ENCODE data around the gene ZNF214. TPM values are rescaled to one million over a fixed set of nuclear protein-coding genes. Genes with fewer than 3 reads are reported as not detected.

Gene ZNF214
- 1.5 TPM for polyA plus RNA-seq (ENCODE audit: insufficient read length)

DNA sequence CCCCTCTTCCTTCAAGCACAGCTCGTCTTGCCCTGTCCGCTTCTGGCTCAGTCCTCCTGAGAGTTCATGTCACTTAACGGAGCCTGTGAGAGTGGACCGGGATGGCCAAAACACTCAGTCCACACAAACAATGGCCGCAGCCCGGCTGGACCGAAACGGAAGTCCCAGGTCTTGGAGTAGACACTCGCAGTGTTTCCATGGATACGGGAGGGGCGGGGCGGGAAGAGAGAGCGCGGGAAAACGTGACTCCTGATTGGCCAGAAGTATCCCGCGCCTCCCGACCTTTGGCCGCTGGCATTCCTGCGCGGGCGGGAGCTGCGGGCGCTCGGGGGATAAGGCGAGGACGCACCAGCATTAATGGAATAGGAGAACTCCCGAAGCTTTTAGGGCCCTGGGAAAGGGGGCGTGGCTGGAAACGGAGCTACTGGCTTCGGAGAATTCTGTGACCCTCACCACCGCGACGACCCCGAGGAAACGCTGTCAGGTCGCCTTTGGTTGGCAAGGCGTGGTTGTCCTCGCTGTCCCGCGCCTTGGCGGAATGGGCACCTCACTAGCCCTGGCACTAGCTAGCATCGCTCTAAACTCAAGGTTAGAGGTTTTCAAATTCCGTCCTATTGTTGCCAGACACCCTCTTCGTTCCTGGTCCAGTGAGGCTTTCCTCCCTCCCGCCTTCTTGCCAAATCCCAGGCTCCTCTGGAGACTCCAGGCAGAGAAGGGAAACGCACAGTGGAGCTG lies at the start of gene ZNF214, which contains the start of gene NLRP14:
Gene ZNF214 (minus strand): TSS at position 164 of the 735 bp plus-strand sequence. CDS start 17,511 bp downstream, outside the sequence.
Gene NLRP14 (plus strand): TSS at position 297 of the 735 bp plus-strand sequence. CDS start 18,108 bp downstream, outside the sequence.
- DNase-seq: peak; percentile 93

DNA sequence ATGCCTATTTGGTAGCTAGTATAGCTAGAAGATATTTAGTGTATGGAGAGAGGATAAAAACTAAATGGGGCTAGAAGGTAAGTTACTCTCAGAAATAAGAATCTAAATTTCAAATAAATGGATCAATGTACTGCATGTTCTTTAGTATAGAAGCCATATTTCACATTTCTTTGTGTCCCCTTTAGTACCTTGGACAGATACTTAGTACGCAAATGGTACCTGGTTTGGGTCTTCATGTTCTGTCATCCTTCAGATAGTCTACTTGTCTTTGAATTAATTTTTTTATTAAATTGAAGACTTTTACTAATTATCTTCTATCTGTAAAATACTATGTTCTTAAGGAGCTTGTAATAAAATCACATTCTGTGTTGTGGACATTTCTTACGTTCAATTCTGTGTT lies 42.4 kb upstream of the ZNF214 start:
- DNase-seq: no peak

DNA sequence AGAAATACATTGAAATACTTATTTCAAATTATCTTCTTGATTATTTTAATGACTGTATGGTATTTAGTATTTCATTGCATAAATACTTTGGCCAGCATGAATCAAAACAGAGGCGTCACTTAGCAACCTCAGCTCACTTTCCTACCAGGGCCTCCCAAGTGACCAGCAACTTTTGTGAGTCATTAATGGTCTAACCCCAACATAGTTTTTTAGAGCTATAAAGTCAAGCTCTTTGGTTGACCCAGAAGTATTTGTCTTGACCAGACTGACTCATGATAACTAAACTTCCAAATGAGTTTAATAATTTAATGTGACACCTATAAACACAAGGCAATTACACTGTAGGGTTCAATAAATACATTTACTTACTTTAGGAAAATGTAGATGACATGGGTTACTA lies 40.7 kb upstream of the ZNF214 start:
- DNase-seq: no peak

DNA sequence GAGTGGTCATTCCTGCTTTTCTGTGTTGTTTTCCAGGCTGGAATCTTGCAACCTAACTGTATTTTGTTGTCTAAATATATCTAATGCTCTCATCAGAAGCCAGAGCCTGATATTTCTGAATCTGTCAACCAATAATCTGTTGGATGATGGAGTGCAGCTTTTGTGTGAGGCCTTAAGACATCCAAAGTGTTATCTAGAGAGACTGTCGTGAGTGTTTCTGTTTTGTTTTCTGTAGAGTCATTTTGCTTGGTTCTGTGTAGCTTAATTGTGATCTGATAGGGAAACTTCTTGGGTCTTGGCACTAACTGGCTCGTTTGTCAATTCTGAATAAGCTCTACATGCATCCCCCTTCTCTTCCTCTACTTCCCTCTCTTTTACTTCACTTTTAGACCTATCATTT lies 37.5 kb upstream of the ZNF214 start:
- DNase-seq: no peak

DNA sequence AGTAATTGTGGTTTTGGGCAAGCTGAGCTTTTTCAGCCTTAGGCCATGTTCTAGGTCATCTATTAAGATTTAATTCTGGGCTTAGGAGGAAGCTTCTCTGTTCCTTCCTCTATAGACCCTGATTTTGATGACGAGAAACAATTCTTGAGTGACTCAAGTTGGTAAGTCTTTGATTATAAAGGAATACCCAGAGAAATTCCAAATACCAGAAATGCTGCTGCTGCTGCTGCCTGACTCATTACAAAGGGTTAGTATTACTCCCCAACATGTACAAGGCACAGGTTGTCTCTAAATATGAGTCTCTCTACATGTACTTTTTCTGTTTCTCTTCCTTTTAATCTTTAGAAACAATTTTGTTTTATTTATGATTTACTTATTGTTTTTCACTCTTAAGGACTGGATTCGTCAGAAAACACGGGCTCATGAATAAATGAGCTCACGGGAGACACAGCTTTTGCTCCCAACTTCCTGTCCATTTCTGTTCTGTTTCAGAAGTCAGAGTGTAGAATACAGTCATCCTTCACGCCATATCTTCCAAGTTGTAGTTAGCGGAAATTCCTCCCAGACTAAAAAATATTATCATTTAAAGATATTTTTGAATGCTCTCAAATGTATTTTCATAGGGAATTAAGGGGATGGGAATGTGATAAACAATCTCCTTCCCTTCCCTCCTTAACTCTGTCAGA lies 36.8 kb upstream of the ZNF214 start:
- DNase-seq: no peak

DNA sequence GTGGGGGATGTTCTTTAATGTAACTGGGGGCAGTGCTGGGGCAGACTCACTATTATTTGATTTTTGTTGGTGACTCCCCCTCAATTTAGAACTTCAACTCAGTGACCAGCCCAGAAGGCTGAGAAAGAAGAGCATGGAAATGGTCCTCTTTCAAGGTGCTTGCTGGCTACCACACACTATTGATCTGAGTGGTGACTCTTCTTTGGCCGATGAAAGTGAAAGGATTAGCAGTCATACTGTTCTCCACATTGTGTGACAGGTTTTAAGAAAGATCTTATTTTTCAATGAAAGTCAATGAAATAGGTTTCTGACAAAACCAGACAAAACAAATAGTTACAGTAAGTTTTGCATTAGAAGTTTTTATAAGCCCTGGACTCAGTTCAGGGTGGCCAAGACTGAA lies 30.0 kb upstream of the ZNF214 start:
- no peak for DNase-seq

DNA sequence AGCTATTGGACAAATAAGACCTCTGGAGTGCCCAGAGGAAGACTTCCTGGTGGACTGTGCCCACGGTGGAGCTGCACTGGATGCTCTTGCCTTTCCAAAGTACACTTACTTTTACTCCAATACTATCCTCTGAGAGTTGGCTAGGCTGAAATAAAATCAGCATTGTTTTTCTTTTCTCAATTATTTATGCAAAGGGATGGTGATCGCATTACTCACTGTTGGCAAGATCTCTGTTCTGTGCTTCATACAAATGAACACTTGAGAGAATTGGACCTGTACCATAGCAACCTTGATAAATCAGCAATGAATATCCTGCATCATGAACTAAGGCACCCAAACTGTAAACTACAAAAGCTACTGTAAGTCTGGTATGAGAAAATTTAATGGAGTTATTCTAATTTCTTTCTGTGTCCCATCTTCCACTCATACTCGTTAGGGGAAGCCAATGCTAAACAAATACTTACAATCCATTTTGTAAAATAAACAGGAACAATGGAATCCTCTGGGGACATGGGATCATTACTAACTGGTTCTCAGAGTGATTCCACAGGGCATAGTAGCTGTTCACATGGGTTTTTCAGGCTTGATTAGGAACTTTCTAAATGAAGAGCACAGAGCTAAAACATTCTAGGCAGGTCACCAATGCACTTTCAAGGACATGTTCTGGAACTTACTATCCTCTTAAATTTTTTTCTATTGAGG lies 26.5 kb upstream of the ZNF214 start:
- no peak for DNase-seq

DNA sequence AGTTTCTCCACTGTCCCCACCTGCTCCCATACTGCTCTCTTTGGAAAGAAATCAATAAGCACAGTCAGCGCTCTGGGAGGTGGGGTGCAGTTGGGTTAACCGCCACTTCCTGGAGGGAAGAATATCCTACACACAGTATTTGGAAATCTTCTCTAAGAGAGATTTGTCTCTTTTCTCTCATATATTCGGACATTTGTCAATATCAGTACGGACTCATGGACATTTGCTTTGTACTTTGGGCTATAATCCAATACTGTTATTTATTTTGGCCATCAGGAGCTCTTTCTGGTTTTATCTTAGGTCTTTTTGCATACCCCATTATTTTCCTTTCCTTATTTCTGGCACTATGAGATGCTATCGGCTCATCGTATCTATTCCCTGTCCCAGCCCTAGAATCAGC lies 13.9 kb upstream of the ZNF214 start:
- no peak for DNase-seq

DNA sequence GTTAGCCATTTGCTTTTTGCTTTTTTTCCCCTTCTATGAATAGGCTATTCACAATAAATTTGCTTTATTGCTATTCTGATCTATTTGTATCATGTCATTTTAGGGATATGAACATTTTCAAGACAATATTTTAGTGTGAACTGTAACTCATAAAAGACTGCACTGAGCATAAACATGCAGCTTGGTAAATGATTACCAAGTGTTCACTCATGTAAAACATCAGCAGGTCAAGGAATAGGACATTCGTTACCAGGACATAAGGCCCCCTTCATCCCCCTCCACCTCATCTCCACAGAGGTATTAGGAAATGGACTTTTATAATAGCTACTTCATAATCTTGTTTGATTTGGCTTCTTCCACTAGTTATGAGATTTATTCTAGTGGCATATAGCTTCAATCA lies 12.5 kb upstream of the ZNF214 start:
- no peak for DNase-seq

DNA sequence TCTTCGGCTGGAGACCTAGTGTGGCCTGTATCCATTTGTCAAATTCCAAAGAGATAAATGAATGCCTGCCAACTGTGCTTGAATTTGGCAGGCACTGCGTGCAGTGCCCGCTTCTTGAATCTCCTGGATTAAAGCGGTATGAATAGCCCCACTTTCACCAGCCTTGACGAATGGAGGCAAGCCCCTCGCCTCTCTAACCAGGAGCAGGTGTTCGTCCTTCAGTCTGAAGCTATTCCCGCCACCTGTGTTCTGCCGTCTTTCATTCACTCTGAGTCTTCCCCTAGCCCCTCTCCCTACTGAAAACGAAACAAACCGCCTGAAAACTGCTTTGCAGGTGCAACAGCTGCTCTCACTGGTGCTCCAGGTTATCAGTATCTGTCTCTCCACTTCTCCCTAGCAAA lies 11.3 kb upstream of the ZNF214 start:
- DNase-seq: no peak

DNA sequence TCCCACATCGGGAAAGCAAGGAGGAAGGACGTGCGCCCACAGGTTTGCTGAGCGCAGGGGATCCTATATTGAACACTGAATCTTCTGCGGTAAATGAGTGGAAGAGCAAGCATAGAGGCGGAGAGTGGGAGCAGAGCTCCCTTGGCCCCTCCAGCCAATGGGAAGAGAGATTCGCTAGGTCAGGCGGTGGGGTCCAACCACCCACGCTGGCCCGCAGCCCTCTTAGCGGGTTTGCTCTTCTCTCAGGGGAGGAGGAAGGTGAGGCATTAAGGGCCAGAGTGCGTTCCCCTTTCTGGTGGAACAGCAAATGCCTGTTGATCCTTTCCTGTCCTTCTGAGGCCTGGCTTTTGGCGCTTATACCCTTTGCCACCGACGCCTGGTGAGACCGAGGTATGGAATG lies 10.7 kb upstream of the ZNF214 start:
- no peak for DNase-seq

DNA sequence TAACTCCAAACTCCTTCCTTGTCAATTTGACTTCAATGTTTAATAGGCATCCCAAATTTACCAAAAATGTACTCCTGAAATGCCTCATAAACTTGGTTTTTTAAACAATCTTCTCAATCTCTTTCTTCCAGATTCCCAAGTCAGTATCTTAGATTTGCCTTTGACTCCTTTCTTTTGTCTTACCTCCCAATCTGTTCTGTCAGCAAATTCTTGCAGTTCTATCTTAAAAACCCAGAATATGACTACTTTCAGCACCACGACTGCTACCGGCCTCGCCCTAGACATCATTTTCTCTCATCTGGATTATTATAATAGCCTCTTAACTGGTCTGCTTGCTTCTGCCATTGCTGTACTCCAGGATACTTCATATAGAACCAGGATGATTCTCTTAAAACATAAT lies 8.0 kb upstream of the ZNF214 start:
- no peak for DNase-seq

DNA sequence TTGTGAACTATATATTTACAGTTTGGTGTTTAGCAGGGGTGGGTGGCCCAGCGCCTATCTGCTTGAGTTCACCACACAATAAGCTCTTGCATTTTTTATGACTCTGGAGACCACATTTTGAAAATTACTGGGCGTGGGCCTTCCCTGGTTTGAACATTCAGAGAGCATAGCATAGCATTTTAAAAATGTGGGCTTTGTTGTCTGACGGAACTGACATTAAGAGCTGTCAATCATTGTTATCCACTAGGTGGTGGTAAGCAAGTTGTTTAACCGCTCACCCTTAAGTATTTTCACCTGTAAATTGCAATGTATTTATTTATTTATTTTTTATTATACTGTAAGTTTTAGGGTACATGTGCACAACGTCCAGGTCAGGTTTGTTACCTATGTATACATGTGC lies 1.2 kb upstream of the ZNF214 start:
- DNase-seq: no peak

DNA sequence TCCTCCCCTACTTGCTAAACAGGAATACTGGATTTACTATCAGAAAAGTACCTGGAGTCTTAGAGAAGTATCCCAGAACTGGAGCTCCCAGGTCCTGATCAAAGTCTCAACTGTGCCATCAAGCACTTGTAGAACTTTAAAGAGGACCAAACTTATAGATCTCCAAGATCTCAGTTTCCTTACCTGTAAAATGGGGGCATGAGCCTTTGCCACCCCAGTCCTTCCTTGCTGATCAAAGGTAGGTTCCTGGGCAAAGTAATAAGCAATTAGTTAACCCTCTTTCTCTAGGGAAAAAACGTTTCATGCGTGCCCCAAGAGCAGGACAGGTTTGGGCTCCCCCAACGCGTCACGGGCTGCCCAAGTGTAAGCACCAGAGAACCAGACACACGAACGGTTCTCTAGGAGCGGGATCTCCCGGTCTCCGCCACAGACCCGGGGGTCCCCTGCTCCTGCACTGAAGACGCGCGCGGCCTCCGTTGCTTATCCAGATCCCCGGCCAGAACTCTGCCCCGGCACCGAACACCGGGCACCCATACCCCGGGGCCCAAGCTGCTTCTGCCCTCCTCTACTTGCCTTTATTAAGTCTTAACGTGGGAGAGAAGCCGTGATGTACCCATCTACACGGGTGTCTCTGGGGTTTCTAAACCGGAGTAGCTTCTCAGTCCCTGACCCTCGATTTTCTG lies 505 bp downstream of the ZNF214 start:
- peak; percentile 15 for DNase-seq

DNA sequence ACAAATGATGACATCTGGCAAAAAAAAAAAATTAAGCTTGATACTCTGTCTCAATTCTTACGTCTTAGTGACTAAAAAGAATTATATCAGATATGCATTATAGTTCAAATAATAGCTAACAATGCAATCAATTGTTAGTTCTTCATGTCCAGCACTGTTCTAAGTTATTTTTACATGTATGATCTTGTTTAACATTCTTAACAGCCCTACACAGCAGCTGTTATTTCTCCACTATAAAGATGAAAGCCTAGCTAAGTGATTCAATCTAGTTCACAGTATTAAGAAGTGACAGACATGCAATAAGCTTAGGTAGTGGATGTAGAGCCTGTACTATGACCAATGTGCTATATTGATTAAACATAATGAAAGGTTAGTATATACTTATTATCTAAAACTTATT lies 4.1 kb downstream of the ZNF214 start:
- DNase-seq: no peak

DNA sequence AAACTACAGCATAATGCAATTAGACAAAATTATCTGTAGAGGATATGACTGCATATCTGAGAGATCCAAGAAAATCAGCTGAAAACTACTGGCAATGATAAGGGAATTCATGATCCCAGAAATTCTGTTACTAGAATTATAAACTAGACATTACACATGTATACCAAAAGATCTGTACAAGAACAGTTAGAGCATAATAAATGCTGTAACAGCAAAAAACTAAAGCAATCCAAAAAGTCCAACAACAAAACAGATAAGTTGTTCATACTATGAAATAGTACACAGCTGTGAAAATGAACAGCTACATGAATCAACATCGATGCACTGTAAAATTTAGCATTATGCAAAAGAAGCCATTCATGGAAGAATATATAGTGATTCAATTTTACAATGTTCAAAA lies 6.0 kb downstream of the ZNF214 start:
- DNase-seq: no peak

DNA sequence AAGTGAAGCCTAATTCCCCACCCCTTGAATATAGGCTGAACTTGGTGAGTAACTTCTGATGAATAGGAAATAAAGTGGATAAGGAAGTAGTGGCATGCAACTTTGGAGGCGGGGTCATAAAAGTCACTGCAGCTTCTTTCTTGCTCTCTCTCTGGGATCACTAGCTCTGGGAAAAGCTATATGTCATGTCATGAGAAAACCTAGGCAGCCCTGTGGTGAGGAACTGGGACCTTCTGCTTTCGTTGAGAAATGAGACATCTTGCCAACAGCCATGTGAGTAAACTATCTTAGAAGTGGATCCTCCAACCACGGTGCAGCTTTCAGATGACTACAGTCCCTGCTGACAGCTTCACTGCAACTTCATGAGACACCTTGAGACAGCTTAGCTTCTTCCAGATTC lies 15.7 kb downstream of the ZNF214 start:
- DNase-seq: no peak

DNA sequence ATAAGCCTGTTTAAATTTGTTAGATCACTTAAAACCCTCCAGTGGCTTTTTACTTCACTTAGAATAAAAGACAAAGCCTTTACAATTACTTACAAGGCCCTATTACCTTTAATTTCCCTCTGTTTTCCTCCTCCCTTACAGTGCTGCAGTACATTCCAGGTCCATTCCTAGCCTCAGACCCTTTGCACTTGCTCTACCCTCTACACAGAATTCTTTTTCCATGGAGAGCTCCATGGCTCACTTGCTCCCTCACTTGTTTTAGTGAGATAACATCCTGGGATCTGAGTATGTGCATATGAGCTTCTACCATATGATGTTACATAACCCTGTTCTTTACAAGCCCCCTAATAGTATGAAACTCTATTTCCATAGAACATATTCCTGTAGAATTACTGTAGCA lies 24.4 kb downstream of the ZNF214 start:
- no peak for DNase-seq

DNA sequence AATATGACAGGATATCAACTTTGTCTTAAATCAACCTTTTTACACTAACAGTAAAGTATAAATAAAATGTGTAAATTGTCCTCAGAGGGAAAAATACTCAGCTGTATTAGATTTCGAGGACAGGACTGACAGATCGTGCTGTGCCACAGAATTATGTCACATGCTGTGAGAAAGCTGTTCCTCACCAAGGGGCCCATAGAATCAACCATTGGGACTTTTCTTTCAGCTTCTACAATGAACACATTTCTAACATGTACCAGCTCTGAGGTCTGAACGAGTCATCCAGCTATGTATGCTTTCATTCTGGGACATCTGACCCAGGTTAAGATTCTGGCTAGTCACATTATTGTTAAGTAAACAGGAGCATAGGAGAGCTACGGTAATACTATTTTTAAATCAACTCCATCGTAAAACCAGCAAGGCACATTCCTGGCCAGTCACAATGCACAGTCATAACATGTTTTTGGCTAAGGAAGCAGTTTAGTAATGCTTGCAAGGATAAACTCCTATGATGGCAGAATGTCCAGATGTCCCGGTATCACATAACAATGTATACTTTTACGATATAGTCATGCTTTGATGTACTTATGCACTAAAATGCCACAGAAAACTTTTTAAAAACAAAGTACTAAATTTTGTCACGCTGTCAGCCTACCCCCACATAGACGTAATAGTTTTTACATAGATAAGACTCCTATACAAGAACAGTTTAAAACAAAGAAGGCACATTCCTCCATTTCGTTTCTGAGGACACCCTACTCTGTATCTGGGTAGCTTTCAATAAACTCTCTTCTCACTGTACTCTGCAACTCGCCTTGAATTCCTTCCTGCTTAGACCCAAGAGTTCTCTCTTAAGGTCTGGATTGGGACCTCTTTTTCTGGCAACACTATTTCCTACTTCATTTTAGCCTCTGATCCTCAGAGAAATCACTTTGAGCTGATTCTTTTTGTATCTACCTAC lies 27.4 kb downstream of the ZNF214 start:
- DNase-seq: no peak

DNA sequence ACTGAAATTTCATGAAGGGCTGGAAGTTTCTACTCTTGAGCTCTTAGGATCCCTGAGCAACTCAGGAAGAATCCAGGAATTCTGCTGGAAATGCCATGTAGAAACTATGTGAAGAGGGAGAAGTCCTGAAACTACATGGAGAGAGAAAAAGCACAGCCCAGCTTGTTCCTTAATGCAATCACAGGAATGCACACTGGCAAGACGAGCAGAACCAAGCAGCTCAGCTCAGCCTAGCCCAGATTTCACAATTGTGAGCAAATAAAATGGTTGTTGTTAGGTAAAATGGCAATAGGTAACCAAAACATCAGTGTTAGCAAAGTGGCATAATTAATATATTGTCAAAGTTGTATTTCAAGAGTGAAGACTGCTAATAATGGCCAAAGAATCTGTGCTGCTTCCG lies 28.1 kb downstream of the ZNF214 start:
- DNase-seq: no peak

DNA sequence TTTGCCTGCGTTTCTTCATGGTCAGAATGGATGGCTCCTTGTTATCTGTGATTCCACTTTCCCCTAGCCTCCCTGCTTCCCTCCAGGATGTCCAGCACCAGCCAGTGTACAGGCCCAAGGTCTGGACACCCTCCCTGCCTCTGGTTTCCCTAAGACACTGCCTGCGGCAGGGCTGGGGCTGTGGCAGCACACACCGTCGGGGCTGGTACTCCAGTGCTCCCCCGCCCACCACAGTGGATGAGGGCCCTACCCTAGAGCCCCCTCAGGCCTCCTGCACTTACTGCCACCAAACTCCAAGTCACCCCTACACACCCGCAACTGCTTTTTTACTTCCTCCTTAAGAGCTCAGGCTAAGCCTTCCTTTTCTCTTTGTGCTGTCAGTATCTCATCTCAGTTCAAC lies 28.9 kb downstream of the ZNF214 start:
- no peak for DNase-seq

DNA sequence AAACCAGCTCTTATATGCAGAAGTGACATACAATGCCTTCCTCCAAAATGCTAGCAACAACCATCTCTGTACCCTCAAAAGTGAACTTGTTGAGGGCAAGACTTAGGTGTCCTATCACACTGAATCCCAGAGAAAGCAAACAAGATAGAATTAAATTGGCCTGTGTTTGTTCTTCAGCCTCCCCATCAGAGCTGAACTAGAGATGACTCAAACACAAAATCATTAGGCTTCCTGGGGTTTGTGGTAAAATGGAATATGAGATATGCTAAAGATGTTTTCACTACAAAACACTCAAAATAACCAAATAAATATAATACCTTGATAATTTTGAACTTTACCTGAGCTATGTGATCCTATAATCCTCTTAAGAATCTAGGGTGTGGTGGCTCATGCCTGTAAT lies 31.6 kb downstream of the ZNF214 start:
- no peak for DNase-seq
